IMR-90 (cell line): ENCODE results near the gene DENND1A. TPM values are rescaled to one million over a fixed set of nuclear protein-coding genes. Genes with fewer than 3 reads are reported as not detected.
A peak's percentile ranks its signal among the peaks of the same experiment; 100 is the strongest.

Experiments
- ATAC-seq: fragments of 200-7000 bp; cut with Tn5 transposase; 2 replicates; pipeline ENCODE4 v1.9.1; 2020; ENCODE audit warnings: low read depth, mild to moderate bottlenecking, moderate library complexity
- BruUV-seq: library from RNA; stranded (reverse); fragments of 400-500 nt; replicated peaks from 2 replicates; lab custom pipeline; 2021; lab: Mats Ljungman, UMichigan
- CTCF ChIA-PET: fragments of 300-600 bp; formaldehyde crosslinking; extraction: SDS; loops from one replicate; lab custom pipeline; 2021; ENCODE audit warnings: antibody characterized with exemption; lab: Yijun Ruan, JAX
- POLR2A ChIA-PET: fragments of 300-600 bp; sonication (Branson Sonifier 250); formaldehyde crosslinking; loops from one replicate; lab custom pipeline; 2022; ENCODE audit warnings: antibody characterized with exemption; ENCODE audit not compliant: unreplicated experiment; lab: Charles Lee
- DNase-seq: peaks from one replicate; pipeline ENCODE4 v3.0.0; 2013
- H2AFZ ChIP-seq: replicated peaks from 2 replicates; pipeline ENCODE3; 2013; ENCODE audit warnings: low read length, mild to moderate bottlenecking; ENCODE audit not compliant: poor library complexity
- H2AK5ac ChIP-seq: 2 replicates; pipeline ENCODE4 v1.6.1; 2013; ENCODE audit warnings: low read depth, low read length, inconsistent platforms
- H2AK9ac ChIP-seq: replicated peaks from 2 replicates; pipeline ENCODE3; 2013; ENCODE audit warnings: mild to moderate bottlenecking, low read depth, low read length, moderate library complexity; ENCODE audit not compliant: poor library complexity
- H2BK120ac ChIP-seq: 2 replicates; pipeline ENCODE4 v1.6.1; 2013; ENCODE audit warnings: low read depth, low read length, inconsistent platforms
- H2BK15ac ChIP-seq: 3 replicates; pipeline ENCODE4 v1.6.1; 2013; ENCODE audit warnings: low read depth, low read length, inconsistent platforms
- H2BK20ac ChIP-seq: 2 replicates; pipeline ENCODE4 v1.6.1; 2013; ENCODE audit warnings: low read depth, mild to moderate bottlenecking, inconsistent platforms, low read length, moderate library complexity
- H2BK5ac ChIP-seq: 2 replicates; pipeline ENCODE4 v1.6.1; 2013; ENCODE audit warnings: mild to moderate bottlenecking, low read depth, low read length, inconsistent platforms; ENCODE audit not compliant: poor library complexity, severe bottlenecking
- H3K14ac ChIP-seq: replicated peaks from 2 replicates; pipeline ENCODE4 v1.6.1; 2013; ENCODE audit warnings: low read depth, low read length, inconsistent platforms
- H3K18ac ChIP-seq: 2 replicates; pipeline ENCODE4 v1.6.1; 2013; ENCODE audit warnings: low read depth, low read length, control low read depth
- H3K23ac ChIP-seq: 2 replicates; pipeline ENCODE4 v1.6.1; 2013; ENCODE audit warnings: low read depth, low read length, inconsistent platforms
- H3K27ac ChIP-seq: 2 replicates; pipeline ENCODE4 v1.5.1; 2013; ENCODE audit warnings: mild to moderate bottlenecking, control low read depth, low read length; ENCODE audit not compliant: insufficient read depth
- H3K27me3 ChIP-seq: 2 replicates; pipeline ENCODE4 v1.6.1; 2013; ENCODE audit warnings: low read length; ENCODE audit not compliant: control insufficient read depth, insufficient read depth
- H3K36me3 ChIP-seq: 2 replicates; pipeline ENCODE4 v1.6.1; 2013; ENCODE audit warnings: low read length, mixed read lengths; ENCODE audit not compliant: control insufficient read depth, insufficient read depth
- H3K4ac ChIP-seq: 2 replicates; pipeline ENCODE4 v1.6.1; 2013; ENCODE audit warnings: low read depth, low read length, inconsistent platforms
- H3K4me1 ChIP-seq: 2 replicates; pipeline ENCODE4 v1.6.1; 2013; ENCODE audit warnings: low read length, mixed read lengths; ENCODE audit not compliant: control insufficient read depth, insufficient read depth
- H3K4me2 ChIP-seq: 2 replicates; pipeline ENCODE4 v1.6.1; 2013; ENCODE audit warnings: low read depth, mild to moderate bottlenecking, control low read depth, low read length, moderate library complexity
- H3K4me3 ChIP-seq: 2 replicates; pipeline ENCODE4 v1.5.1; 2013; ENCODE audit warnings: low read depth, mild to moderate bottlenecking, control low read depth, low read length, moderate library complexity; ENCODE audit not compliant: insufficient read depth
- H3K56ac ChIP-seq: 2 replicates; pipeline ENCODE4 v1.6.1; 2013; ENCODE audit warnings: low read length, inconsistent platforms; ENCODE audit not compliant: insufficient read depth; ENCODE audit errors: extremely low read depth
- H3K79me1 ChIP-seq, 2 experiments: 2 replicates each; pipeline ENCODE4 v1.6.1; 2013; ENCODE audit warnings: low read length in 2 of 2, inconsistent platforms in 1 of 2, low read depth in 1 of 2
- H3K9ac ChIP-seq: 2 replicates; pipeline ENCODE4 v1.6.1; 2013; ENCODE audit warnings: low read depth, low read length, control low read depth
- H3K9me1 ChIP-seq: 2 replicates; pipeline ENCODE4 v1.6.1; 2013; ENCODE audit warnings: low read length, inconsistent platforms; ENCODE audit not compliant: insufficient read depth
- H3K9me3 ChIP-seq: 2 replicates; pipeline ENCODE4 v1.6.1; 2013; ENCODE audit warnings: low read length; ENCODE audit not compliant: control insufficient read depth, insufficient read depth
- H4K20me1 ChIP-seq: 2 replicates; pipeline ENCODE4 v1.6.1; 2013; ENCODE audit warnings: low read length, inconsistent platforms; ENCODE audit not compliant: insufficient read depth
- H4K5ac ChIP-seq: 2 replicates; pipeline ENCODE4 v1.6.1; 2013; ENCODE audit warnings: mild to moderate bottlenecking, low read depth, low read length, control low read depth
- H4K8ac ChIP-seq, 2 experiments: 2 replicates each; pipeline ENCODE4 v1.6.1; 2013; ENCODE audit warnings: low read depth in 2 of 2, low read length in 2 of 2, control low read depth in 1 of 2, inconsistent platforms in 1 of 2
- H4K91ac ChIP-seq: 2 replicates; pipeline ENCODE4 v1.6.1; 2013; ENCODE audit warnings: low read depth, low read length, inconsistent platforms; ENCODE audit not compliant: insufficient read depth
- BHLHE40 ChIP-seq: fragments of 150-350 bp; IDR thresholded peaks from 2 replicates; pipeline ENCODE4 v1.6.1; 2016; ENCODE audit warnings: mild to moderate bottlenecking, low read depth, low read length
- ELK1 ChIP-seq: fragments of 150-350 bp; IDR thresholded peaks from 2 replicates; pipeline ENCODE4 v1.6.1; 2016; ENCODE audit warnings: low read depth, mild to moderate bottlenecking, low read length, moderate library complexity, borderline replicate concordance
- FOS ChIP-seq: fragments of 150-350 bp; IDR thresholded peaks from 2 replicates; pipeline ENCODE4 v1.6.1; 2016; ENCODE audit warnings: low read depth, low read length
- MAFK ChIP-seq: IDR thresholded peaks from 2 replicates; pipeline ENCODE4 v1.6.1; 2012; ENCODE audit warnings: low read depth, low read length, improper control_type of control experiment
- MAZ ChIP-seq: IDR thresholded peaks from 2 replicates; pipeline ENCODE4 v1.6.1; 2012; ENCODE audit warnings: low read depth, mild to moderate bottlenecking, low read length, improper control_type of control experiment, moderate library complexity, borderline replicate concordance
- MXI1 ChIP-seq: IDR thresholded peaks from 2 replicates; pipeline ENCODE4 v1.6.1; 2012; ENCODE audit warnings: low read depth, mild to moderate bottlenecking, low read length, moderate library complexity, borderline replicate concordance
- NFE2L2 ChIP-seq: fragments of 150-350 bp; IDR thresholded peaks from 2 replicates; pipeline ENCODE4 v1.6.1; 2016; ENCODE audit warnings: low read depth, mild to moderate bottlenecking, low read length
- RAD21 ChIP-seq: IDR thresholded peaks from 2 replicates; pipeline ENCODE4 v1.6.1; 2012; ENCODE audit warnings: low read length, improper control_type of control experiment
- RCOR1 ChIP-seq: IDR thresholded peaks from 2 replicates; pipeline ENCODE4 v1.6.1; 2012; ENCODE audit warnings: mild to moderate bottlenecking, low read length, improper control_type of control experiment; ENCODE audit not compliant: insufficient replicate concordance
- RFX5 ChIP-seq: IDR thresholded peaks from 2 replicates; pipeline ENCODE4 v1.8.0; 2012; ENCODE audit warnings: low read depth, mild to moderate bottlenecking, low read length, moderate library complexity
- SMC3 ChIP-seq: fragments of 150-350 bp; IDR thresholded peaks from 2 replicates; pipeline ENCODE4 v1.6.1; 2016; ENCODE audit warnings: low read depth, mild to moderate bottlenecking, antibody characterized with exemption, low read length, moderate library complexity
- WGBS, 2 experiments: methylation state at CpG; one replicate each; pipeline versions ENCODE4 v1.1.5 to v1.1.7; 2013; ENCODE audit warnings: missing lambda C conversion rate in 2 of 2; ENCODE audit not compliant: insufficient read length in 1 of 2; ENCODE audit errors: extremely low coverage in 2 of 2; 5-methylcytosine and 5-hydroxymethylcytosine counted together
- dilution Hi-C: fragments of 300-500 bp; cut with HindIII; formaldehyde crosslinking; loops from one replicate; pipeline ENCODE4 v1.14.3; 2018; ENCODE audit warnings: low sequenced_read_pairs; ENCODE audit not compliant: unreplicated experiment
- in situ Hi-C: fragments of 300-500 bp; cut with MboI; formaldehyde crosslinking; loops from 3 replicates; pipeline ENCODE4 v1.14.3; 2019; ENCODE audit warnings: low sequenced_read_pairs, inconsistent platforms, mixed read lengths
- intact Hi-C: fragments of 100-400 bp; cut with micrococcal nuclease; formaldehyde crosslinking; loops from 2 replicates; pipeline ENCODE4 v1.10.0; 2022
- polyA plus RNA-seq, 3 experiments: library from polyadenylated mRNA; depleted of rRNA; stranded (reverse); fragments of >200 nt; gene quantifications; 2 replicates each; pipeline ENCODE4 v1.2.3, GENCODE V29; 2012; ENCODE audit warnings: low replicate concordance in 1 of 3
- total RNA-seq: library from RNA; depleted of rRNA; stranded (reverse); fragments of >200 nt; gene quantifications from 2 replicates; pipeline ENCODE4 v1.2.3, GENCODE V29; 2012
- TF ChIP-seq, protein P1 (sequence below): conservative IDR thresholded peaks from 2 replicates; pipeline ENCODE4 v1.5.1; 2012; ENCODE audit warnings: mild to moderate bottlenecking, low read depth, low read length, improper control_type of control experiment

DENND1A gene
- total and polyA plus RNA-seq, 2 of the 4 experiments (the other 2 are of a cell fraction), result 21.4 to 27.6 TPM

- no peak overlapping the region for H3K9ac ChIP-seq
- no peak overlapping the region for H3K4ac ChIP-seq
- no peak overlapping the region for H3K18ac ChIP-seq
- peaks cover 34% of the 10 kb centered on the region for H3K27me3 ChIP-seq
- no peak overlapping the region for H2AK9ac ChIP-seq
- BruUV-seq, result no TSS peak
- no peaks in the 10 kb centered on the region for H3K4me1 ChIP-seq
- no peak for DNase-seq
- H4K91ac ChIP-seq, result no peak overlapping the region
- H3K14ac ChIP-seq, result no peak overlapping the region
- H3K9me1 ChIP-seq, result peaks cover 4% of the 10 kb centered on the region
- TF ChIP-seq FOS, result no peak
- TF ChIP-seq NFE2L2, result no peak
- TF ChIP-seq MXI1, result no peak
- no peak for TF ChIP-seq BHLHE40
- TF ChIP-seq, protein P1, sequence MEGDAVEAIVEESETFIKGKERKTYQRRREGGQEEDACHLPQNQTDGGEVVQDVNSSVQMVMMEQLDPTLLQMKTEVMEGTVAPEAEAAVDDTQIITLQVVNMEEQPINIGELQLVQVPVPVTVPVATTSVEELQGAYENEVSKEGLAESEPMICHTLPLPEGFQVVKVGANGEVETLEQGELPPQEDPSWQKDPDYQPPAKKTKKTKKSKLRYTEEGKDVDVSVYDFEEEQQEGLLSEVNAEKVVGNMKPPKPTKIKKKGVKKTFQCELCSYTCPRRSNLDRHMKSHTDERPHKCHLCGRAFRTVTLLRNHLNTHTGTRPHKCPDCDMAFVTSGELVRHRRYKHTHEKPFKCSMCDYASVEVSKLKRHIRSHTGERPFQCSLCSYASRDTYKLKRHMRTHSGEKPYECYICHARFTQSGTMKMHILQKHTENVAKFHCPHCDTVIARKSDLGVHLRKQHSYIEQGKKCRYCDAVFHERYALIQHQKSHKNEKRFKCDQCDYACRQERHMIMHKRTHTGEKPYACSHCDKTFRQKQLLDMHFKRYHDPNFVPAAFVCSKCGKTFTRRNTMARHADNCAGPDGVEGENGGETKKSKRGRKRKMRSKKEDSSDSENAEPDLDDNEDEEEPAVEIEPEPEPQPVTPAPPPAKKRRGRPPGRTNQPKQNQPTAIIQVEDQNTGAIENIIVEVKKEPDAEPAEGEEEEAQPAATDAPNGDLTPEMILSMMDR, result no peak
- no peak for TF ChIP-seq RCOR1
- TF ChIP-seq MAZ, result no peak
- no peak for TF ChIP-seq ELK1
- TF ChIP-seq RAD21, result no peak
- TF ChIP-seq SMC3, result no peak
- no peak for TF ChIP-seq MAFK
- no peak for TF ChIP-seq RFX5
- ChIA-PET CTCF (interaction anchor here (1.0 to 1.2 kb wide), 2 partner anchors 247 to 264 kb away, joined by 3 read pairs; no protein-coding TSS in a partner anchor), POLR2A (no interaction called here)
- H4K20me1 ChIP-seq, result peaks cover 3% of the 10 kb centered on the region; the same call in 1 of the 2 replicates
- no peak overlapping the region for H3K4me2 ChIP-seq
- dilution Hi-C loops, result no loop called here
- H3K9me3 ChIP-seq, result no peaks in the 10 kb centered on the region
- no peak overlapping the region for H2BK15ac ChIP-seq
- no peak overlapping the region for H2BK5ac ChIP-seq
- no peak overlapping the region for H3K27ac ChIP-seq
- no peak overlapping the region for H4K5ac ChIP-seq
- H3K36me3 ChIP-seq, result no peaks in the 10 kb centered on the region
- 36% methylated on average over 4 of the region's 9 CpGs; no CpG with 5 or more reads in 1 of the 2 experiments for WGBS, 2 experiments
- no peak overlapping the region for H3K56ac ChIP-seq
- H3K79me1 ChIP-seq, result no peaks in the 10 kb centered on the region
- no peak overlapping the region for H3K4me3 ChIP-seq
- no peak overlapping the region for H2AK5ac ChIP-seq
- peak overlapping the region; percentile 66 for H2AFZ ChIP-seq
- H2BK20ac ChIP-seq, result no peak overlapping the region
- no peak overlapping the region for H4K8ac ChIP-seq
- no peak for ATAC-seq
- intact Hi-C loops, result no loop called here
- in situ Hi-C loops, result loop anchor here (25.0 kb wide), 1 partner anchor 511 kb away; the partner anchor contains the start of gene PDCL
- H3K23ac ChIP-seq, result no peak overlapping the region; the same call in 1 of the 2 replicates
- no peak overlapping the region for H2BK120ac ChIP-seq
Observed at GRCh38 chr9:123348317-123348992, 581.5 kb downstream of the DENND1A start.
